HG03025 (cell line): ENCODE measurements around the gene CTSH.
"Not testable (repeated sequence)": the region's sequence is repeated elsewhere in the genome, so short reads cannot be mapped to it uniquely, and the experiment has no call there.

Experiments
- ATAC-seq: cut with Tn5 transposase; IDR thresholded peaks from one replicate; pipeline ENCODE4 v1.9.1; 2021; ENCODE audit warnings: mild to moderate bottlenecking, moderate library complexity; ENCODE audit not compliant: unreplicated experiment, low FRiP score

CTSH gene

DNA sequence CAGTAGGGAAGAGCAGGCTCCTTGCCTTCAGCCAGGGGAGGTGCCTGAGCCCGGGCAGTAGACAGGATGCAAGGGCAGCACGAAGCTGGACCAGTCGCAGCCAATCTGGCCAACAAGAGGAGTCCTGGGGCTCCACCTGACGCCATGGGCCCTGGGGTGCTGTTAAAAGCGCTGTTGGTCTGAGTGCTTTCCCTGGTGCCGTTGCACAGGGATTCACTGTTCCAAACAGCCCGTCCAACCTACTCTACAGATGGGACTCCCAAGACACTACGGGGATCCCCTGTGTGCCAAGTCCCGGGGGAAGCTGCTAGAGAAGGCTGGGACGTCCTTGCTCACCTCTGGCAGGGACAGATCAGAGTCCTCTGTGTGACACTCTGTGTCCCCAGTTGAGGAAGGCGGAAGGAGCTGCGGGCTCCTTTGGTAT lies 632 bp downstream of the CTSH start:
- ATAC-seq = peak; percentile 27

DNA sequence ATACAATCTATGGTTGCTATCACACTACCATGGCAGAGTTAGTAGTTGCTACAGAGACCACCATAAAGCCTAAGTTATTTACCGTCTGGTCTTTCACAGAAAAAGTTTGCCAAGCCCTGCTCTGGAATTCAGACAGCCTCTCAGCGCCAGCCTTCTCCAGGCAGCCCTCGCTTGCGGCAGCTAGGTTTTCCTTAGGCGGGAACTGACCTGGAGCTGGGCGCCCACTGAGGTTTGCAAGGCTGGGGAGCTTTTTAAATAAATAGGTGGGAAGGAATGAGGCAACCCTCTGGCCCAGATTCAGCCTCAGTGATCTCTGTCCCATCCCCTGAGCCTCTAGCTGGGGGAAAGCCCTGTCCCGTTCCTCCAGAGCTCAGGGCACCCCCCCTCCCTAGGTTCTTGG lies 1.2 kb downstream of the CTSH start:
- ATAC-seq = no peak

DNA sequence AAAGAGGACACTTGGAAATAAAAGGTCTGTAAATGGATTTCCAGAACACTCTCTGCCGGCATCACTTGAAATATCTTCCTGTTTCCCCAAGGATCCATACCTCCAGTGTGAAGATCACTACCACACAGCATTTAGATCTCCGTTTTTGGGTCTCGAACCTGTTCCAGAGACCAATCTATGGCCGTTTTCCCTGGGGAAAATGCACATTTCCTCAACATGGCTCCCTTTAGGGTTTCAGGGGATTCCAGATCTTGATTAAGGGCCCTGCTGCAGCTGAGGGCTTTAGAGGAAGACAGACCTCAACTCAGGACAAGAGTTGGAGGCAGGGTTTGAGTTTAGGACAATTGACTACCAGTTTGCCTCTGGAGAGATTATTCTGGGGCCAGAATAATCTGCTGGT lies 2.1 kb downstream of the CTSH start:
- no peak for ATAC-seq

DNA sequence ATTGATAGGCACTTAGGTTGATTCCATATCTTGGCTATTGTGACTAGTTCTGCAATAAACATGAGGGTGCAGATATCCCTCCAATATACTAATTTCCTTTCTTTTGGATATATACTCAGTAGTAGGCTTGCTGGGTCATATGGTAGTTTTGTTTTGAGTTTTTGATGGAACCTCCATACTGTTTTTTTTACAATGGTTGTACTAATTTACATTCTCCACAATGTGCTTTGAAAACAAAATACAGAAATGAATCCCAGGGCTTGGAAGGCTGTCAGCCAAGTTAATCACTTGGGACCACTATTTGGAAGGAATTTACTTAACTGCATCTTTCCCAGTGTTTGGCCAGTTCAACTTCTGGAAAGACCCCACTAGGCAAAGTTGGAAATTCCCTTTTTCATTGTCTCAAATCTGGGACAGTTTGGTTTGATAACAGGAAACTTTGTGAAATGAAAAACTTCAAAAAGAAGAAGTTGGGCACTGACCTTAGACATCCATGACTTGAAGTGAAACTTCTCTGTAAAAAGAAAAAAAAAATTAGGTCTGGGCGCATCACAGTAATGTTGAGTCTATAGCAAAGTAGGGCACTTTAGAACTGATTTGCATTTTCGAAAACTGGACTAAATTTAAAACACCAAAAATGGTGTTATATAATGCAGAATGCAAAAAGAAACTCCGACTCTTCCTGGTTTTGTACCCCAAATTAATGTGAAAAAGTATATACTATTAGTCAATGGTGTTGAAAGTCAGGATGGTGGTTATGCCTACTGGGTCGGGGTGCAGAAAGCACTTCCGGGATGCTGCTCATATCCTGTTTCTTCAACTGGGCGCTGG lies 6.0 kb downstream of the CTSH start:
- ATAC-seq = peak; percentile 44

DNA sequence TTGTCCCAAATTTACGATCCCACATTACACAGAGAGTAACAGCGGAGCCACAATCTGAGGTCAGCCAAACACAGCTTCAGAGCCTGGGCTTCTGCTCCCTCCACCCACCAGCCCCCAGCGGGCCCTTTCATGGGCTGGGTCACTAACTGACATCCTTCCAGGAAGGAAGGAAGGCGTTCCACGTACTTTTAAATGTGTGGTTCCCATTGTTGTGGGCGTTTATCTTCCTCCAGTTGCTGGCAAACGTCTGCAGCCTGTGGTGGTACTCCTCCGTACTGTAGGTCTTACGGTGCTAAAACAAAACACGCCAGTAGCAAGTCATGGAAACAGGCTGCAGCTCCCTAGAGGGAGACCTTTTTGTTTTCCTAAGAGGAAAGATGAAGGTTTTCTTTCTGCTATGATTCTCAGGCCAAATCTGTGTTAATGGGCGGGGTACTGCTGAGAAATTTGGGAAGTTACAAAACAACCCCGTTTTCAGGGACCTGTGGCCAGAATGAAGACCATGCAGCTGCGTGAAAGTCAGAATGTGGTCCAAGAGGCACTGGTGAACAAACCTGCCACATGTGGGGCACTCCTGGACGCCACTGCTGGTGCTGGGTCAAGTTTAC lies 7.6 kb downstream of the CTSH start:
- ATAC-seq = no peak

DNA sequence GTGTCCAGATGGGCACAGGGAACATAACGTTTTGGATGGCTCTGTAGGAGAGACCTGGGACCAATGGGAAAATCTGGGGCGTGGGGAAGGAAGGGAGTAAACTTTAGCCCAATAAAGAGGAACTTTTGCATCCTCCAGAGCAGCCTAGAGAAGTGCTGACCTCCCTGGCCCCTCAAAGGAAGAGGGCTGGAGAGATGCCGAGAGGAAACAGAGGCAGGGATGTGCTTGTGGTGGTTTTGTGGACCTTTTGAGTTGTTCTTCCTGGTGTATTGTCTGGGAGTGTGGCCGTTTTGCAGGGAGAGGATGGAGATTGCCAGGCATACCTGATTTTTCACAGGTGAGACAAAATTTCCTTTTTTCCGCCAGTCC lies 10.2 kb downstream of the CTSH start:
- no peak for ATAC-seq

DNA sequence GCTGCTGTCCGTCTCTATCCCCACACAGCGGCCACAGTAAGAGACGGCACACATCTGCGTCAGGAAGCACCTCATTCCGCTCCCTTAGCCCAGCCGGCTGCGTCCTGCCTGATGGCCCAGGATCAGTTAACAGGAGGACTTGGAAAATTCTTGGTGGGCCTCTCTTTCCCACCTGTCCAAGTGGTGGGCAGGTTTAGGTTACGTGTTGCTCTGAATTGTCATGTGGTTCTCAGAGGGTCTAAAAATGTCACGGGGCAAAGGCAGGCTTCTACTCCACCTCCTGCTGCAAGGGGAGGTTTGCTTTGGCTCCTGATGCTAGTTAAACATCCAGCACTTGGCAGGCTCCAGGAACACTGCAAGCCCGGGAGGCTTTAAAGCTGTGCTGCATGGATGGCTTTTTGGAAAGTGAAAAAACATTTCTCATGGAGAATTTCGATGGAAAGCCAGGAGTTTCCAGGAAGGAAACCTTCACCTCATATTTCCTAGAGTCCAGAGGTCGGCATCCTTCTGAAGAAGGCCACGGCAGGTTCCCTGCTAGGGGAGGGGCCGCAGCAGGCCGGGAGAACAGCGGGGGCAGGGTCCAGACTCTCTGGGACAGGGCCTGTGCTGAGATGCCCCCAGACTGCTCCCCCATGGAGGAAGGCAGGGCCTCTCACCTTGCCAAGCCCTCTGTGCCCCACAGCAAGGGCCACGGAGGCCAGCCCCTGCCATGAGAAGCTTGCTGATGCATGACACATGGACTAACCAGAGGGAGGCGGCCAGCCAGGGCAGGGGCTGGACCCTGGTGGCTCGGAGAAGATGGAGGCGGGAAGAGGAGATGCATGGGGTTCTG lies 10.8 kb downstream of the CTSH start:
- ATAC-seq = no peak

DNA sequence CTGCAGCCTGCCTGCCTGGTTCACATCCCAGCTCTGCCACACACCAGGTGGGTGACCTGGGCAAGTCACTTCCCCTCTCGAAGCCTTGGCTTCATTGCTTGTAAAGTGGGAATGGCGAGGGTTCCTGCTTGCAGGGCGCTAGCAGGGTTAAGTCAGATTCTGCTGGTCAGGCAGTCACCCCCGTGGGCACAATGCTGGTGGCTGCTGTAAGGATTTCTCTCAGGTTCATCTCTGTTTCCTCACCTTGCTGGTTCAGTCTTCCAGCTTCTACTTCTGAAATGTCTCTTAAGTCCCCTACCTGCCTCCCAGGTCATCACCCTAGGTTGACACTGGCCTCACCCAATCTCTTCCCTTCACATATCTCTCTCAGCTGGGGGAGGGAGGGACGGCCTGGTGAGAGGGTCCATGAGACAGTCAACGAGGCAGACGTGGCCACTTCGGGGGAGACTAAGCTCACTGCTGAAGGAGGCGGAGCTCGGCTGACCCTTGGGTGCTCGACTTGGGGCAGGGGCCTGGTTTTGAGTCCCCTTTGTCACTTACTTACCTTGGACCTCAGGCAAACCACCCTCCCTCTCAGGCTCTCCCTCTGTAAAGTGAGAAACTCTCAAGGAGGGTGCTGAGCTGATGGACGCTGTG lies 11.5 kb downstream of the CTSH start:
- ATAC-seq = no peak

DNA sequence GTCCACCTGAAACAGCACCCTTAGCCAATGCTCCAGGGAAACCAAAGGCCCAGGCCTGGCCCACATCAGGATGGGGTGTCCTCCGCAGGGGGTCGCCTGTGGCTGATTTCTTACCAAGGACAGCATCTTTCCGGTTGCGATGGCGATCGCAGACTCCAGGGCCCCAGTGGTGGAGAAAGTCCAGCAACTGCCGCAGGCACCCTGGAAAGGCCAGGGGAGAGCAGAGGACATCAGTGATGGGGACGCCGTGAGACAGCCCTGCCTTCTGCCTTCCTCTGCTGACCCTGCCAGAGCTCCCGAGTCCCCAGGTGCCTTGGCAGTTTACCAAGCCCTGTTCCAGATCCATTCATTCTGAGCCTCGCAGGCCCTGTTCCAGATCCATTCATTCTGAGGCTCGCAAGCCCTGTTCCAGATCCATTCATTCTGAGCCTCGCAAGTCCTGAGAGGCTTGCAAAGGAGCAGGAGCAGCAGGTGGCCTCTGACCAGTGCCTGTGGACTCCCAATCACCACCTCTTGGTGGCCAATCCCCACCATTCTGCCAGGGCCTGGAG lies 12.5 kb downstream of the CTSH start:
- ATAC-seq = no peak

DNA sequence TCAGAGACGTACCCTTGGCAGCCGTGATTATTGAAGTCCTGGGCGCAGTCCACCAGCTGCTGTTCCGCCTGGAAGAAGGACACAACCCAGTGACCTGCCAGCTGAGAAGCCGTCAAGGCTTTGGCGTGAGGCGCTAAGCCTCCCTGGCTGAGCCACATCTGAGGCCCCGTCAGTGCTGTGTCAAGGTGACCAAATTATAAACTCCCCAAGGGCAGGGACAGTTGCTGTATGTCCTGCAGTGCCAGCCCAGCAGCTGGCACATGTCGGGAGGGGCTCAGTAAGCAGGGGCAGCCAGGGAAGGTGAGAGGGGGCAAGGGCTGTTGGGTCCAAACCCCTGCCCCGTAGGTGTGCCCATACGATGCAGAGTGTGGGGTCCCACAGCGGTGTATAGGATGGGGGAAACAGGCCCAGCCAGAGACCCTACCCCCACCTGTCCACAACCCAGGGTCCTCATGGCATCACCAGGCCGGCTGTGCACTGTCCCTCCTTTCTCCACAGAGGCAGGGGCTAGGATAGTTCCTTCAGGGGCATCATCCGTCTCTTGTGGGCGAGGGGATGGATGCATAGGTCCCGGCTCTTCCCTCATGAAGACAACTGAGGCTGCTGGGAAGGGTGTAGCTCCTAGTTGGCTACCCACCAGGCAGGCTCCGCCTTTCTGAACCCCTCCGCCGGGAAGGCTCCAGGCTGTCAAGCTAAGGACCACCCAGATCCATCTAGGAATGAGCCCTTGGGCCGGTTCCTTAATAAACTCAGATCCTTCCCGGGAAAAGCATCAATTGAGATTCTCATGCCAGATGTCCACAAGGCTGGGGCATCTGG lies 13.2 kb downstream of the CTSH start:
- ATAC-seq = no peak

DNA sequence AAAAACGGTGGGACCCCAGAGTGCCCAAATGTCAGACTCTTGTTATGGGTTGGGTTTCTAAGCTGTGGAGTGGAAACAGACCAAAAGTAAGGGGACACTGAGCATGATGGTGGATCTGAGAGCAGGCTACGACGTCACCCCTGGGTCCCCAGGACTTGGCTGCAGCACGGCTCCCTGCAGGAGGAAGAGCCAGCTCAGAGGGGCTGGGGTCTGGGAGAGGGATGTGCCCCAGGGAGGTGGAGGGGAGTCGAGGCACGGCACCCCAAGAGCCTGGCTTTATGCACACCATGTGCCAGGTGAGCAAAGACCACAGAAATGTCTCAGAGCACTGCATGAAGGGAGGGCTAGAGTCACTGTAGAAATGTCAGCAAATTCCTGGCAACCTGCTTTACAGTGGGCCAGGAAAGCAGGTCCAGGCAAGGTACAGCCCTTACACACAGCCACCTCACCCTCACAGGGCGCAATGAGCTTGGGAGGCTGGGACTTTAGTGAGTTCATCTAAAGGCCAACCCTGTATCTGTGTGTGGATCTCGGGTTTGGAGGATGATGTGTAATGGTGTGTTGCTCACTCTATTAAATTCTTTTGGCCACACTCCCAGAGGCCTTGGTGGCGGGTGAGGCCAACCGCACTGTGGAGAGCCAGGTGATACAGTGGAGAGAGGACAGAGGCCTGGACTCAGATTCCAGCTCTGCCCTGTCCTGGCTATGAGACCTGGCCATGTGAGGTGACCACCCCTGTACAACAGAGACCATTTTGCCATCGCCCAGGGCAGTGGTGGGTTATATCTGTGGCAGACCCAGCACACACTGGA lies 14.1 kb downstream of the CTSH start:
- ATAC-seq = no peak

DNA sequence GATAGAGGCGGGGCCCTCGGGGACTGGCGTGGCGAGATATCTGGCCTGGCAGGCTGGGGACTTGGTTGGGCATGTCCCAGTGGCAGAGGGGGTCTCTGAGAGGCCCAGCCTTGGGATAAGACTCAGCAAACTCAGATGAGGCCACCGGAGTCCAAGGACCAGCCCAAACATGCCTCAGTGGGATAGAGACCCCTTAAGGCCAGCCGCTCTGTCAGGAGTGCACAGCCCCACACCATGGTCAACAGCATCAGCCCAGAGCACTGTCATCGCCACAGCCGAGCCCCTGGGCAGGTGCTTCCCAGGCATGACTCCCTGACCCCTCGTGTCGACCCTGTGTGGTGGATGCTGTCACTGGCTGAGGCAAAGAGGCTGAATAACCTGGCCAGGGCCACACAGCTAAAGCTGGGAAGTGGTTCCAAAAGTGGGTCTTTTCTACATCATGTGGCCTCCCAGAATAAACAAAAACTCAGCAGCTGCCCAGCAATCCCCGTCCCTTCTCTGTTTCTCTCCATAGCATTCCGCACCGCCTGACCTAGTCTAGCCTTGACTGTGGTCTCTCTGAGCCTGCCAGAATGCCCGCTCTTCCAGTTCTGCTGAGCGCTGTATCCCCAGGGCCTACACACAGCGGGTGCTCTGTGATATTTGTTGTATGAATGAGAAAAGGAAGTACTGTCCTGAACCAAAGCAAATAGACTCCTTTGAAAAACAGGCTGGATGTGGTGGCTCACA lies 15.1 kb downstream of the CTSH start:
- ATAC-seq = no peak

DNA sequence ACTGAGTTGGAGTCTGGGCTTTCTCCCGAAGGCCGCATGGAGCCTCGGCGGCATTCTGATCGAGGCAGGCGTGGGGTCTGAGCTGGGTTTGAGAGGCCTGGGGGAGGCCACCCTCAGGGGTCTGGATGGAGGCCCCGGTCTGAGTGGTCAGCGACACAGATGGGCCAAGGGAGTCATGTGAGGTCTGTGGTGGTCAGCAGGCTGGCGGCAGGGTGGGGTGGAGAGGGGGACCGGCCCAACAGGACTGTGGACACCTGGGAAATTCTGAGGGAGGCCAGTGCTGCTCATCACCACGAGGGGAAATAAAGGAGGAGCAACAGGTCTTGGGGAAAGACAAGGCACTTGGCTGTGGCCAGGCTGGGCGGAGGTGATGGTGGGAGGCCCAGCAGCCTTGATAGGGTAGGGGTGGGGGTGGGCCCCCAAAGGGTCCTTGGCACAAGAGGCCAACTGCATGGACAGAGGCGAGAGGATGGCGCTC lies 16.2 kb downstream of the CTSH start:
- no peak for ATAC-seq

DNA sequence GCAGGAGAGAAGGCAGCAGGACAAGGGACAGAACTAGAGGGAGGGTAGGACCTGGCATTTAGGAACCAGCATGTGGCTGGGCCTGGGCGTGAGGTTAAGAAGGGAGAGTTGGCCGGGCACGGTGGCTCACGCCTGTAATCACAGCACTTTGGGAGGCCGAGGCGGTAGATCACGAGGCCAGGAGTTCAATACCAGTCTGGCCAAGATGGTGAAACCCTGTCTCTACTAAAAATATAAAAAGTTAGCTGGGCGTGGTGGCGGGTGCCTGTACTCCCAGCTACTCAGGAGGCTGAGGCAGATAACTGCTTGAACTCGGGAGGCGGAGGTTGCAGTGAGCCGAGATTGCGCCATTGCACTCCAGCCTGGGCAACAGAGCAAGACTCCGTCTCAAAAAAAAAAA lies 16.7 kb downstream of the CTSH start:
- not testable (repeated sequence) for ATAC-seq

DNA sequence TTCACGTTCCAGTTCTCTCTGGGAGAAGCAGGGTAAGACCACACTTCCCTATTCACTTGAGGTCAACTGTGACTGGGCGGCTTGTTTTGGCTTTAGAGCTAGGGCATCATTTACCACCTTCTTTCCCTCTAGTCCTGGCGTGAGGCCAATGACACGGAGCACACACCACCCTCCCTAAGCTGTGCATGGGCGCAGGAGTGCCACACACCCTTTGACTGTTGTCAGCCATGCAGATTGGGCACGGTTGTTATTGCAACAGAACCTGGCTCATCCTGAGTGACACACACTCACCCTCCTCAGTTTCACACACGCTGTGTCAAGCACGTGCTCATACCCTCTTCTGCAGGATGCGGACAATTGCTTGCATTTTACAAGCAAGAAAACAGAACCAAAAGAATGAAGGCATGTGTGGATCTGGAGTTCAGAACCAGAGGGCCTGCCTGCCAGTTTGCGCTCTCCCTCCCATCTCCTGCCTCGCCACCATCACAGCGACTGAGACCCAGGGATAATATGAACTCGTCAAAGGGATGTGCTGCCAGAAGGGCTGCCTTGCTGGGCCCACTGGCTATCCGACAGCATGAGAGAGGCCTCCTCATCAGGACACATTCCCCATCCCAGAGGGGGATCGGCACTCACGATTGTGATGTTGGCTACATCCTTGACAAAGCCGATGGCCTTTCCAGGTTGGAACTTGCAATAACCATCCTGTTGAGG lies 17.6 kb downstream of the CTSH start:
- ATAC-seq = no peak

DNA sequence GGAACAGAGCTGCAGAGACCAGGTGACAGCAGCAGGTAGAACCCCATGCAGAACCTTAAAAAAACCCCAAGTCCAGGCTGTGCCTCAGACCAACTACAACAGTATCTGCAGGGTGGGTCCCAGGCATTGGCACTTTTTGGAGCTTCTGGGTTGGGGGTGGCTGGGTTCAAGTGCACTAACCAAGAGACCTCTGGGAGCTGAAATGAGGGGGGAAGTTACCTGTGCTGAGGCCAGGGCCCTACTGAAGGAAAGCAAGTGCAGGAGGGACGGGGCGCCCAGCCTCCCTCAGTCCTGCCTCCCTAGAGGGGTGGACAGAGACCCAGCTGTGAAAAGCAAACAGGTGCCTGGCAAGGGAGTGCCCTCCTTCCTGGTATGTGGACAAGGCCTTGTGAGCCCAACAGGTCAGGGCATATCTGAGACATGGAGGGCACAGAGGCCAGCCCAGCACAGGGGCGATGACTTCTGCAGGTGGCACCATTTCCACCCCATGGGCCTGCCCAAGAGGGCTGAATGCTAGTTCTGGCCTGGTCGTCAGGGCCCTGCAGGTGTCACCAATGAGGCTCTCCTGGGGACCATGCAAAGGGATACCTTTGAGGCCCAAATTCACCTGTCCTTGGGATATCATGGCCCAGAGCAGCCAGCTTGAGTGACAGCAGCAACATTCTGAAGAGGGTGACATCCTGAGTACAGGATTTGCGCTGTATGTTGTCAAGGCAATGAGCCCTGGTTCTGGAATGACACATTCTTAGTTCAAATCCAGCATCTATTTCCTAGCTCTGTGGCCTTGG lies 18.7 kb downstream of the CTSH start:
- ATAC-seq = no peak
